ENCODE data around the gene PXYLP1. TPM values are rescaled to one million over a fixed set of nuclear protein-coding genes. Genes with fewer than 3 reads are reported as not detected.

Gene PXYLP1
- total and polyA plus RNA-seq, 9 of the 15 experiments (the other 6 are each of a cell fraction or from before 2014, with no cell fraction given), result 0.80 to 2.9 (median 1.3) TPM

- TF ChIP-seq, protein P1, sequence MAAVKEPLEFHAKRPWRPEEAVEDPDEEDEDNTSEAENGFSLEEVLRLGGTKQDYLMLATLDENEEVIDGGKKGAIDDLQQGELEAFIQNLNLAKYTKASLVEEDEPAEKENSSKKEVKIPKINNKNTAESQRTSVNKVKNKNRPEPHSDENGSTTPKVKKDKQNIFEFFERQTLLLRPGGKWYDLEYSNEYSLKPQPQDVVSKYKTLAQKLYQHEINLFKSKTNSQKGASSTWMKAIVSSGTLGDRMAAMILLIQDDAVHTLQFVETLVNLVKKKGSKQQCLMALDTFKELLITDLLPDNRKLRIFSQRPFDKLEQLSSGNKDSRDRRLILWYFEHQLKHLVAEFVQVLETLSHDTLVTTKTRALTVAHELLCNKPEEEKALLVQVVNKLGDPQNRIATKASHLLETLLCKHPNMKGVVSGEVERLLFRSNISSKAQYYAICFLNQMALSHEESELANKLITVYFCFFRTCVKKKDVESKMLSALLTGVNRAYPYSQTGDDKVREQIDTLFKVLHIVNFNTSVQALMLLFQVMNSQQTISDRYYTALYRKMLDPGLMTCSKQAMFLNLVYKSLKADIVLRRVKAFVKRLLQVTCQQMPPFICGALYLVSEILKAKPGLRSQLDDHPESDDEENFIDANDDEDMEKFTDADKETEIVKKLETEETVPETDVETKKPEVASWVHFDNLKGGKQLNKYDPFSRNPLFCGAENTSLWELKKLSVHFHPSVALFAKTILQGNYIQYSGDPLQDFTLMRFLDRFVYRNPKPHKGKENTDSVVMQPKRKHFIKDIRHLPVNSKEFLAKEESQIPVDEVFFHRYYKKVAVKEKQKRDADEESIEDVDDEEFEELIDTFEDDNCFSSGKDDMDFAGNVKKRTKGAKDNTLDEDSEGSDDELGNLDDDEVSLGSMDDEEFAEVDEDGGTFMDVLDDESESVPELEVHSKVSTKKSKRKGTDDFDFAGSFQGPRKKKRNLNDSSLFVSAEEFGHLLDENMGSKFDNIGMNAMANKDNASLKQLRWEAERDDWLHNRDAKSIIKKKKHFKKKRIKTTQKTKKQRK (IDR thresholded peaks at IDR 0.05; ENCODE audit: borderline replicate concordance, low read depth, low read length), result no peak
- TF ChIP-seq NR3C1 (CRISPR knock-in tag; IDR thresholded peaks at IDR 0.05) (no peak), RBFOX2 (IDR thresholded peaks at IDR 0.05; ENCODE audit: low read depth, low read length) (0 out of 2 replicates have a peak, but pooled peaks have one; percentile 14), POLR2AphosphoS5 (IDR thresholded peaks at IDR 0.05; ENCODE audit: control insufficient read depth, insufficient read depth, low read depth, low read length) (peak; percentile 56; the same call in 1 of the 2 replicates), RBM34 (IDR thresholded peaks at IDR 0.05; ENCODE audit: borderline replicate concordance, insufficient read depth, low read length) (no peak), ZNF274 (IDR thresholded peaks at IDR 0.05; ENCODE audit: borderline replicate concordance, low read depth, low read length) (no peak), TAF15 (IDR thresholded peaks at IDR 0.05; ENCODE audit: low read depth, low read length) (no peak), ZNF165 (CRISPR knock-in tag; IDR thresholded peaks at IDR 0.05; ENCODE audit: borderline replicate concordance) (no peak), TAF7 (tag; IDR thresholded peaks at IDR 0.05) (no peak), CHCHD3 (CRISPR knock-in tag; IDR thresholded peaks at IDR 0.05) (no peak), COPS2 (conservative IDR thresholded peaks at IDR 0.05) (no peak), MLLT1 (IDR thresholded peaks at IDR 0.05) (peak; percentile 26 to 48; a peak in 2 of 4 replicates), TBP (optimal IDR thresholded peaks at IDR 0.05; ENCODE audit: low read depth, low read length) (no peak), SP2 (IDR thresholded peaks at IDR 0.05; ENCODE audit: extremely low read depth, low read depth, low read length, poor library complexity, severe bottlenecking) (no peak)
- TF ChIP-seq, protein P2, sequence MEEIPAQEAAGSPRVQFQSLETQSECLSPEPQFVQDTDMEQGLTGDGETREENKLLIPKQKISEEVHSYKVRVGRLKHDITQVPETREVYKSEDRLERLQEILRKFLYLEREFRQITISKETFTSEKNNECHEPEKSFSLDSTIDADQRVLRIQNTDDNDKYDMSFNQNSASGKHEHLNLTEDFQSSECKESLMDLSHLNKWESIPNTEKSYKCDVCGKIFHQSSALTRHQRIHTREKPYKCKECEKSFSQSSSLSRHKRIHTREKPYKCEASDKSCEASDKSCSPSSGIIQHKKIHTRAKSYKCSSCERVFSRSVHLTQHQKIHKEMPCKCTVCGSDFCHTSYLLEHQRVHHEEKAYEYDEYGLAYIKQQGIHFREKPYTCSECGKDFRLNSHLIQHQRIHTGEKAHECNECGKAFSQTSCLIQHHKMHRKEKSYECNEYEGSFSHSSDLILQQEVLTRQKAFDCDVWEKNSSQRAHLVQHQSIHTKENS (CRISPR knock-in tag; IDR thresholded peaks at IDR 0.05), result no peak
- TF ChIP-seq, protein P3, sequence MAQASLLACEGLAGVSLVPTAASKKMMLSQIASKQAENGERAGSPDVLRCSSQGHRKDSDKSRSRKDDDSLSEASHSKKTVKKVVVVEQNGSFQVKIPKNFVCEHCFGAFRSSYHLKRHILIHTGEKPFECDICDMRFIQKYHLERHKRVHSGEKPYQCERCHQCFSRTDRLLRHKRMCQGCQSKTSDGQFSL (CRISPR knock-in tag; IDR thresholded peaks at IDR 0.05), result no peak
- TF ChIP-seq, protein P3 (tag; IDR thresholded peaks at IDR 0.05), result no peak
Observed at GRCh38 chr3:141331377-141332318, 100.0 kb downstream of the PXYLP1 start (continued).

All from K562 (cell line).